GM21786 (cell line): ENCODE measurements around the gene GMEB2.
"Not testable (repeated sequence)": the region's sequence is repeated elsewhere in the genome, so short reads cannot be mapped to it uniquely, and the experiment has no call there.

Source experiments
- ATAC-seq: cut with Tn5 transposase; IDR thresholded peaks from one replicate; pipeline ENCODE4 v1.9.1; 2021; ENCODE audit not compliant: unreplicated experiment

GMEB2 gene

DNA sequence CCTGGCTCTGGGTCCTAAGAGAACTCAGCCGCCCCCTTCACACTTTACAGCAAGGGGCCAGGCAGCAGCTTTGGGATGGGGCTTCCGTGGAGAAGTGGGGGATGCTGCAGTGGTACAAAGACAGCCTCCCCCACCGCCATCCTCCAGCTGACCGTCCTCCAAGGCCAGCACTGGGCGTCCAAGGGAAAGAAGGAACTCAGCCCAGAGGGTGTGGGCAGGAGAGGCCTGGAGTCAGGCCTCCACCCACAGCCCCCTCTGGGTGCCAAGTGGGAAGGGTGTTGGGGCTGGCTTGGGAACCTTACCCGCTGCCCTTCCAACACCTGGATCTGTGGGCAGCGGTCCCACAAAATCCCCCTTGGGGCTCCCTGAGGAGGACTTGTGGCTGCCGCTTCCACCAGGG lies 13.2 kb upstream of the GMEB2 start:
- ATAC-seq: no peak

DNA sequence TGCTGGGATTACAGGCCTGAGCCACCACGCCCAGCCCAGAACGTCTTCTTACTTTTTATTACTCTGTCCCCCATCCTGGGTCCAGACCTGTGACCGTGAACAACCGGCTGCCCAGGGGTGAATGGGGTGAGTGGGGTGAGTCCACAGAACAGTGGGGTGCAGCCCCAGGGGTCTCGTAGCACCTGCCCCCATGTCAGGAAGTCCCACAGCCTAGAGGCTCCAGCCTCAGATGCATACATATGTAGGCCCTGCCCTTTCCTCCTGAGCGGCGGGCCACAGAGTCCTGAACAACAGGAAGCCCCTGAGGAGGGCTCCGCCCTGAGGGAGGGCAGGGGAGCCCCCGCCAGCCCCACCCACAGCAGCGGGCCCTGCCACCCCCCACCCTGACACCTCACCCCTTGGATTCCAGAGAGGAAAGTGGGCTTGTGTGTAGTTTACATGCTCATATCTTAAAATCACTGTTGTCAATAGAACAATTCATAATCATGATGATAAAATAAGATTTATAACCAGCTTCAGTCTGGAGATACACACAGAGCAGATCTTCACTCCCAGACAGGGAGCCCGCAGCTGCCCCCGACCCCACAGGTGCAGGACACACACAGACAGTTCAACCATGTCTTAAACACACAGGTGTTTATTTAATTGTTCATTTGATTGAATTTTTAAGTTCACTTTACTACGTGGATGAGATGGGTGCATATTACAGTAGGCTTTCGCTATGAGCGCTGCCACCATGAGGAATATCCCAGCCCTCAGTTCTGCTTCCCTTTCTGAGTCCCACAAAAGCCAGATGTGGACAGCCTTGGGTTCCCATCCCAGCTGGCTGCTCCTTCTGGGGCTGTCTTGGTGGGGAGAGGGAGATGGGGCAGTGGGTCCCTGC lies 12.4 kb upstream of the GMEB2 start:
- ATAC-seq: no peak

DNA sequence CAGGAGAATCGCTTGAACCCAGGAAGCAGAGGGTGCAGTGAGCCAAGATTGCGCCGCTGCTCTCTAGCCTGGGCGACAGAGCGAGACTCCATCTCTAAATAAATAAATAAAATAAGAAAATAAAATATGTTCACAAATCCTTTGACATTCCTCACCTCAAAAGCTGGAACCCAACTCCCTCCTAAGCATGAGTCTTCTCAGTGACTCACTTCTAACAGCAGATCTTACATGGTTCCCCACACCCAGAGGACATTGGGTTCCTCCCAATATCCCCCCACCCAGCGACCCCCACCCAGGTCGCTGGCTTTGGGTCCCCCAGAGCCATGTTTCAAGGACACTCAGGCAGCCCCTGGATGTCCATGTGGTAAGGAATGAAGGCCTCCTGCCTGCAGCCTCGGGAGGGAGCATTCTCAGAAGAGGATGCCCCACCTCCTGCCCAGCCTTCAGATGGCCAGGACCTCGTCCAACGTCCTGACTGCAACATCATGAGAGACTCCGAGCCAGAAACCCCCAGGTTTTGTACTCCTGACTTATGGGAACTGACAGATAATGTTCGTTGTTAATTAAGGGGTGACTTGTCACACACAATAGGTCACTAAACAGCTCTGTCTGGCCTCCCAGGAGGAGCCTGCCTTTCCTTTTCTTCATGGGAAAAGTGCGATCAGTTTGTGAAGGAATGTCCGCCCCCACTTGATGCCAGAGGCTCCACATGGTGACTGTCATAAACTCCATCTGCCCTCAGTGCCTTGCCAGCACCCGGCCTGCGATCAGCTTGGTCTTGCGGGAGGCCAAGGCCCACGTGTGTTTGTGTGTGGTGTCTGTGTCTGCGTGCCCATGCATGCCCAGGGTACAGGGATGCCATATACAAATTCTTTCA lies 10.1 kb upstream of the GMEB2 start:
- no peak for ATAC-seq

DNA sequence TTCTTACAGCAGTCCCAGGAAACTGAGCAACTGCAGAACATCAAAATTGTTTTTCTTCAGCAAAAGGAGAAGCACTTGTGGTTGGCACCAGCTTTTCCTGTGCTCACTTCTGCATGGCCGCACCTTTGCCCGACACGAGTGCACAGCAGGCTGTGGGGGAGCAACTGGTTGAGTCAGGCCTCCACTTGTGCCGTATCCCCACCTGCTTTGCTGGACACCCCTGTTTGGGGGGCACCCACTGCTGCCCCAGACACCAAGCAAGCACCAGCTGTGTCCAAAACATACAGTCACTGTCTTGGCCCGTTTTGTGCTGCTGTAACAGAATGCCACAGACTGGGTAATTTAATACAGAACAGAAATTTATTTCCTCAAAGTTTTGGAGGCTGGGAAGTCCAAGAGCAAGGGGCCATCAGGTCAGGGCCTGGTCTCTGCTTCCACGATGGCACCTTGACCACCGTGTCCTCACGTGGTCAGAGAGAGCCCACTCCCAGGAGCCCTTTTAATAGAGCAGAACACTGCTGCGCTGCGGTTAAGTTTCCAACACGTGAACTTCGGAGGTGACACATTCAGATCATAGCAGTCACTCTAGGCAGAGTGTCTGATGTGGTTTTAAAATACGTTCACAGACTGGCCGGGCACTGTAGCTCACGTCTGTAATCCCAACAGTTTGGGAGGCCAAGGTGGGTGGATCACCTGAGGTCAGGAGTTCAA lies 8.7 kb upstream of the GMEB2 start:
- peak; percentile 63 for ATAC-seq

DNA sequence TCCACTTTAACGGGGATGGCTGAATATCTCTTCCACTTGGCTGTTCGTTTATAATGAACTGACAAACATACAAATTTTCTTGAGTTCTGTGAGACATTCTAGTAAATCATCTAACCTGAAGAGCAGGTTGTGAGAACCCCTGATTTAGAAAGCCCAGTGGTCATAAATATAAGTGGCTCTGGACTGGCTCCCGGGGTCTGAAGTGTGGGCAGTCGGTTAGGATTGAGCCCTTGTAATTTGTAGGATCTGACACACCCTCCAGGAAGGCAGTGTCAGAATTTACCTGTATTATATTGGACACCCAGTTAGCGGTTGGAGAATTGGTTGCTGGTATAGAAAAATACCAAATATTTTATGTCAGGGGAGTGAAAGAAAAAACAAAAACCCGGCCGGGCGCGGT lies 6.8 kb upstream of the GMEB2 start:
- no peak for ATAC-seq

DNA sequence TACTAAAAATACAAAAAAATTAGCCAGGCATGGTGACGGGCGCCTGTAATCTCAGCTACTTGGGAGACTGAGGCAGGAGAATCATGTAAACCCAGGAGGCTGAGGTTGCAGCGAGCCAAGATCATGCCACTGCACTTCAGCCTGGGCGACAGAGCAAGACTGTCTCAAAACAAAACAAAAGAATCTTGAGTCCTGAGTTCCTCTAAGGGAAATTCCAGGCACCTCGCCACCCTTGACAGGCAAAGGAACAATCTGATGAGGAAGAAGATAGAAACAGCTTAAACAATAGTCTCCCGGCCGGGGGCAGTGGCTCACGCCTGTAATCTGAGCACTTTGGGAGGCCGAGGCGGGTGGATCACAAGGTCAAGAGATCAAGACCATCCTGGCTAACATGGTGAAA lies 4.5 kb upstream of the GMEB2 start:
- not testable (repeated sequence) for ATAC-seq

DNA sequence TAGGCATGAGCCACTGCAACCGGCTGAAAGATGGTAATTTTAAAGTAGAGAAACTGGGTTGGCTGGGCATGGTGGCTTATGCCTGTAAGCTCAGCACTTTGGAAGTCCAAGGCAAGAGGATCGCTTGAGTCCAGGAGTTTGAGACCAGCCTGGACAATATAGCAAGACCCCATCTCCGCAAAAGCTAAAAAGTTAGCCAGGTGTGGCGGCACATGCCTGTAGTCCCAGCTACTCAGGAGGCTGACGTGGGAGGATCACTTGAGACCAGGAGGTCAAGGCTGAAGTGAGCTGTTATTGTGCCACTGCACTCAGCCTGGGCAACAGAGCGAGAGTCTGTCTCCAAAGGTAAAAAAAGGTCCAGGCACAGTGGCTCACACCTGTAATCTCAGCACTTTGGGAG lies 4.1 kb upstream of the GMEB2 start:
- not testable (repeated sequence) for ATAC-seq

DNA sequence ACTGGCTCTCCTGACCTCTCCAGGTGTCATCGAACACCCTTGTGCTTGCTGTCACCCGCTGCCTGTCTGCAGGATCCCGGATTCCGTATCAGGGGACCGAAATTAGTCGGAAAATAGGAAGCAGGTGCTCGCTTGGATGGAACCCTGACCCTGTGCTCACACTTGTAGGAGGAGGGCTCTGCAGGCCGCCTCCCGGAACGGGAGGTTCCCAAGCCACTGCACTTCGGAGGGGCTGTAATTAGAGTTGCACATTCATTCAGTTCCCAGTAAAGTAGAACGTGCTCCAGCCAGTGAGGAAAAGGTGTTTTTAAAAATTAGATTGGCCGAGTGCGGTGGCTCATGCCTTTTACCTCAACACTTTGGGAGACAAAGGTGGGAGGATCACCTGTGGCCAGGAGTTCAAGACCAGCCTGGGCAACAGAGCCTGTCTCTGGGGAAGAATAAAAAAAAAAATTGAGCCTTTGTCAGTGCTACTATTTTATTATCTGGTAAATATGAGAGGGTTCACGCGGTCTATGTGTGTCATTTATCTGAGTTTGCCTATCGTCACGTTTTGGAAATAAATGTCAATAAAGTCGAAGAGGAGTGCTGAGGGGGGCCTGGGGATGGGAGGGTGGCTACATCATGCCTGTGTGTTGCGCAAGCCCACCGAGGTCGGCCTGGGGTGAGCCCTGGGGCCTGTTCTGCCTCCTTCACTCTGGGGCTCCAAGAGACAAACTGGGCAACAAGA lies 1.5 kb upstream of the GMEB2 start:
- no peak for ATAC-seq

DNA sequence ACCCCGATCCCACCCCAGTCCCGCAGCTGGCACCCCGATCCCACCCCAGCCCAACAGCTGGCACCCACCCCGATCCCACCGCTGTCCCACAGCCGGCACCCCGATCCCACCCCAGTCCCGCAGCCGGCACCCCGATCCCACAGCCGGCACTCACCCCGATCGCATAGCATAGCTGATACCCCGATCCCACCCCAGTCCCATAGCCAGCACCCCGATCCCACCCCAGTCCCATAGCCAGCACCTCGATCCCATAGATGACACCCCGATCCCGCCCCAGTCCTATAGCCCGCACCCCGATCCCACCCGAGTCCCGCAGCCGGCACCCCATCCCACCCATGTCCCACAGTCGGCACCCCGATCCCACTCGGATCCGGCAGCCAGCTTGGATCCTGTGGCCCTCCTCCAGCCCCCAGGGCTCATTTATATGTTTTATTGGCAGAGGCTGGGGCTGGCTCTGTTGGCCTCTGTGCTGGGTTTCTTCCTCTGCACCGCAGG lies 897 bp upstream of the GMEB2 start:
- ATAC-seq: no peak

DNA sequence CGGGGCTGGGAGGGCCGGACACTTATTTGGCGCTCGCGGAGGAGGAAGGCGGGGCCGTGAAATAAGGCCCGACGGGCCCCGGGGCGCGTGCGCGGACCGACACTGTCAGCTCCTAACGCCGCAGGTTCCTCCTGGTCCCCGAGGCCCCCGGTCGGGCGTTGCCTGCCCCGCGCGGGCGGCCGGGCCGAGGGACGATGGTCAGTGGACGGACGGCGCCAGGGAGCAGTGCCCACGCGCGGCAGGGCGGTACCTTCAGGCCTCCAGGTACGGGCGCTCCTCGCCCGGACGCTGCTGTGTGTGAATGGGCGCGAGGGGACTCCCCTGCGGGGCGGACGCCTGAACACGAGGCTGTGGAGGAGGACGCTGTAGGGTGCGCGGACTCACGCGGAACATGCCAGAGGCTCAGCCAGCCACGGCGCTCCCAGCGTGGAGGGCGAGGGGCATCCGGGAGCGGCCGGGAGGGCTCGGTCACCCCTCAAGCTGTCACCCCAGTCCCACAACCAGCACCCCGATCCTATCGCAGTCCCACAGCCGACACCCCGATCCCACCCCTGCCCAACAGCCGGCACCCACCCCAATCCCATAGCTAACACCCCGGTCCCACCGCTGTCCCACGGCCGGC lies 339 bp upstream of the GMEB2 start:
- peak; percentile 57 for ATAC-seq

DNA sequence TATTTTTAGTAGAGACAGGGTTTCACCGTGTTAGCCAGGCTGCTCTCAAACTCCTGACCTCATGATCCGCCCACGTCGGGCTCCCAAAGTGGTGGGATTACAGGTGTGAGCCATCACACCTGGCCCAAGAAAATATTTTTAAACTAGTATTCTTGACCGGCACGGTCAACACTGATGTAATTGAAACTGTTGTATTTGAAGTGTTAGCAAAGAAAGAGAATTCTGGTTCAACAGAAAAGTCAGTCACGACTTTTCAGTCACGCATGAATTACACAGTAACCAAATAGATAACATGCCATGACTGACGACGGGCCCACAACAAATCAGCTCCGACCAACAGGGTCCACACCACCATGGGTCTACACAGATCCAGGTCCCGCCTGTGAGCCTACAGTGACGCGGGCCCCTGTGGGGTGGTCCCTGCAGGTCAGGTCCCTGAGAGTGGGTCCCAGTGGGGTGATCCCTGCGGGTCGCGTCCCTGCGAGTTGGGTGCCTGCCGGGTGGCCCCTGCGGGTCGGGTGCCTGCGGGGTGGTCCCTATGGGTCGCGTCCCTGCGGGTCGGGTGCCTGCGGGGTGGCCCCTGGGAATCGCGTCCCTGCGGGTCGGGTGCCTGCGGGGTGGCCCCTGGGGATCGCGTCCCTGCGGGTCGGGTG lies 1.0 kb downstream of the GMEB2 start:
- no peak for ATAC-seq

DNA sequence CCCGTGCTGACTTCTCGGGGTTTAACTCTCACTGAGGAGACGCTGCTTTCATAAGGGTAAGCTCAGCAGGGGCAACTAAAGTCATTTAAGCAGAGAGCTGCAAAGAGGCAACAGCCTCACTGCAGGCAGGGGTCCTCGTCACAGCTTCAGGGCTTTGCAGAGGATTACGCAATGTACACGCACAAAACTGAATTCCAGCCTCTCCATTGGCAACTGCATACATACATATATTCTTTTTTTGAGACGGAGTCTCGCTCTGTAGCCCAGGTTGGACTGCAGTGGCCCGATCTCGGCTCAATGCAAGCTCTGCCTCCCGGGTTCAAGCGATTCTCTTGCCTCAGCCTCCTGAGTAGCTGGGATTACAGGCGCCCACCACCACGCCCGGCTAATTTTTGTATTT lies 2.4 kb downstream of the GMEB2 start:
- no peak for ATAC-seq

DNA sequence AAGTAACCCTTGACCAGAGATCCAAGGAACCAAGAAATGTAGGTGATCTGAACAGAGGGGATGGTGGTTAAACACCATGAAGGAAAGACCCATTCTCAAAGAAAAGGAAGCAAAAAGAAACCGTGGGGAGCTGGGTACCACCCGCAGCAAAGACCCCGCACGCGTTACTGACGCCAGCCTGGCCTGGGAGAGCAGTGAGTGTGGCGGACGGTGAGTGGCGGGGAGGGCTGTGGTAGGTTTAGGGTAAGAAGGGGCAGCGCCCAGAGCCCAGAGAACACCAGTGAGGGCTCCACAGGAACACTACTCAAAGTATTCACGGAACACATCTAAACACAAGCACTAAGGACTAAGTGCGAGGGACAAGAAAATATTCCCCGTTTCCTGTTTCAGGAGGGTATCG lies 4.2 kb downstream of the GMEB2 start:
- ATAC-seq: no peak

DNA sequence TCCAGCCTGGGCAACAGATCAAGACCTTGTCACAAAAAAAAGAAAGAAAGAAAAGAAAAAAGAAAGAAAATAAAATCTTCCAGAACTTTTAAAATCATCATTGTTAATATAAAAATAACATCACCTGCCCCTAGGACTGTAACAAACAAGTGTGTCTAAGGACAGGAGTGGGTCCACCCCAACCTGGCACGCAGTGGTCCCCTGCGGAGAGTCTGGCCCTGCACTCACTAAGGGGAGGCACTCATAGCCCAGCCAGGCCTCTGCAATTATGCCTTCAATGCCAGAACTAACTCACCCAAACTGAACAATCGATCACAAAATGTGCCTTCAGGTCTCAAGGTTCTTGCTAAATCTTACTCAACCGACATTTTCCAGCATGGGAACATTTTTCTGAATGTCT lies 4.8 kb downstream of the GMEB2 start:
- ATAC-seq: no peak

DNA sequence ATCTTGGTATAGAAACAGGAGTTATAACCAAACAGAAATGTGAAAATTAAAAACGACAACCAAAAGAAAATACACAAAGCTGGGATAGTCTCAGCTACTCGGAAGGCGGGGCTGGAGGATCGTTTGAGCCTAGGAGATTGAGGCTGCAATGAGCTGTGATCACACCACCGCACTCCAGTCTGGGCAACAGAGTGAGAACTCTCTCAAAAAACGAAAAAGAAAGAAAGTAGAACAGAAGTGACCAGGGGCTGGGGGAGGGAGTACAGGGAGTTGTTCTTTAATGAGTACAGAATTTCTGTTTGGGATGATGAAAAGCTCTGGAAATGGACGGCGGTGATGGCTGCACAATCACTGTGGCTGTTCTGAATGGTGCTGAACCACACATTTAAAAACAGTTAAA lies 5.9 kb downstream of the GMEB2 start:
- no peak for ATAC-seq

DNA sequence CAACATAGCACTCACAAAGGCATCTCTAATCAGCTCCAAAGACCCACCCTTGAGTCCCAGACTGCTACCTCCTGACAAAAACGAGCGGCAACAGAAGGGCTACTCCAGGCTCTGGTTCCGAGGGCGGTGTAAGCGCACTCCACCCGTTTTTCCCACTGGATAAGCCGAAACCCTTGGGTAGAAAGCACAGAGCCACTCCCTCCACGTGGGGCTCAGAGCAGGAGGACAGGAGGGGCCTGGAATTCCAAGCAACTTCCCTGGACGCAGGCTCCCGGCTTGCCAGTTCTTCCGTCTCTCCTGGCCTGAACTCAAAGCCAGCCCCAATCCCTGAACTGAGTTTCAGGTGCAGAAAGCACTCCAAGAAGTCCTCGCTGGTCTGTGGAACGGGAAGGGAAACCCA lies 7.4 kb downstream of the GMEB2 start:
- ATAC-seq: no peak

DNA sequence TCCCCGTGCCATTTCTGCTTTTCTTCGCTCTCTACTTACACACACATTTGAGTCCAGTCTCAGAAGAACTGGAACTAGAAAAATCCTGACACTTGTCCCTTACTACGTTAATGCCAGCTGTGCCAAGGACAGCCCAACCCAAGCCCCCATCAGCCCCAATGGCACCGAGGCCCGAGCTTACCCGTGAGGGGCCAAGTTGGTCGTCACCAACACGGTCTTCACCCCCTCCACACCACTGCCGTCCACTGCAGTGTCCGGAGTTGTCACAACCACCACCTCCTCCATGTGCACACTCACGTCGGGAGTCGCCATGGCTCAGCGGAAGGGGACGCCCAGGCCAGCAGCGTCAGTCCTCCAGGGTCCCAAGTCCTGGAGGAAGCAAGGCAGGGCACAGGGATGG lies 7.8 kb downstream of the GMEB2 start:
- ATAC-seq: no peak

DNA sequence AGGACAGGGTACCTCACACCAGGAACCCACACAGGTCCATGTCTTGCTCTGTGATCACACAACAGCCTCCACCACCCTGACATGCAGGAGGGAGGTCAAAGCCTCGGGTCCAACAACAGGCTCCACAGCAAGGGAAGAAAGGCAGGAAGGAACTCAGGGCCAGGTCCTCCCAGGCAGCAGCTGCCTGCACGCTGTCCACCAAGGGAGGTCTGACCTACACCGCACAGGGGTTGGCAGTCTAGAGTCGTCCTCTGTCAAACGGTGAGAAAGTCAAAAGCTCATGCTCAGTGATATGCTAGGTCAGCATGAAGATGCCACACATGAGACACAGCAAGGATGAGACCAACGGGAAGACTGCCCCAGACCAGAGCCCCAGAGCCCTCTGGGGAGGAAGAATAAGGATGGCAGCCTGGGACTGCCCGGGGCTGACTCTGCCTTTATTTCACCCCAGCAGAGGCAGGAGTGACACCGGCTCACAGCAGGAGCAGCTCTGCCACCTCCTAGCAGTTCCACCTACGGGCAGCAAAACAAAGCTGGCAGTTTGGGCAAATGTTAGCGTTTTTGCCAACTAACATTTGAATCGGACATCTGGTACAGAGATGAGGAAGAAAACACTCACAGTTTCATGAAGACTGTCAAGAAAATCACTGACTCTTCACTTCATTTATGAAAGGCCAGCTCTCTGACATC lies 8.5 kb downstream of the GMEB2 start:
- ATAC-seq: no peak

DNA sequence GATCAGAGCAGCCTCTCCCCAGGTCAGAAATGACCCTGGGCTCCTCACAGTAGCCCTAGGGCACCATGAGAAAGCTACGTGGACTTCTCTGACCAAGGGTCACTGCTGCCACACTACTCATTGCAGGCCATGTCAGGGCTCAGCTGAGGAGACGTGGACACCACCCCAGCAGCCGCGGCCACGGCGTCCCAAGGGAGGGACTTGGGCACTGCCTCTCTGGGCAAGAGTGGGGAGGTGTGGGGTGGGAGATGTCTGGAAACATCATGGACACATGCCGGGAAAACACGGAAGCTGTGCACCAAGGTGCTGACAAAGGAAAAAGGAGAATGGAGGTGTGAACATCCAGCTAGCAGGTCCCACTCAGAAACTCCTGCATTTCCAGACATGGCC lies 9.0 kb downstream of the GMEB2 start:
- no peak for ATAC-seq
